ENCODE data around the gene DNAJC3.

Gene DNAJC3

GRCh38 chr13:95833719-95834118 is 156.8 kb downstream of the DNAJC3 start:
- TF ChIP-seq USF1 (IDR thresholded peaks at IDR 0.05) (no peak), FOXM1 (IDR thresholded peaks at IDR 0.05; ENCODE audit: borderline replicate concordance, low read depth) (no peak), CEBPB (IDR thresholded peaks at IDR 0.05) (no peak), ZBTB7A (IDR thresholded peaks at IDR 0.05; ENCODE audit: low read depth) (no peak), TAF1 (IDR thresholded peaks at IDR 0.05; ENCODE audit: low read depth) (no peak), CREB1 (IDR thresholded peaks at IDR 0.05; ENCODE audit: low read depth) (no peak), EP300 (IDR thresholded peaks at IDR 0.05; ENCODE audit: borderline replicate concordance) (no peak), TEAD4 (IDR thresholded peaks at IDR 0.05) (no peak), MAX (IDR thresholded peaks at IDR 0.05) (no peak), NFIC (IDR thresholded peaks at IDR 0.05) (no peak), TCF12 (IDR thresholded peaks at IDR 0.05; ENCODE audit: low read depth) (no peak), RAD21 (IDR thresholded peaks at IDR 0.05; ENCODE audit: low read depth) (no peak), REST (IDR thresholded peaks at IDR 0.05; ENCODE audit: low read depth) (no peak), YY1 (IDR thresholded peaks at IDR 0.05; ENCODE audit: low read depth) (no peak), EGR1 (IDR thresholded peaks at IDR 0.05) (no peak)

- TF ChIP-seq REST (IDR thresholded peaks at IDR 0.05; ENCODE audit: low read depth) (no peak), RAD21 (IDR thresholded peaks at IDR 0.05; ENCODE audit: low read depth) (peak; percentile 89)
These were observed 157.3 kb downstream of the DNAJC3 start for GRCh38 chr13:95834134-95834765.

- TF ChIP-seq EP300 (IDR thresholded peaks at IDR 0.05; ENCODE audit: borderline replicate concordance) = no peak
- TF ChIP-seq EGR1 (IDR thresholded peaks at IDR 0.05) = no peak
- no peak for TF ChIP-seq ZBTB7A (IDR thresholded peaks at IDR 0.05; ENCODE audit: low read depth)
- TF ChIP-seq TAF1 (IDR thresholded peaks at IDR 0.05; ENCODE audit: low read depth) = no peak
- TF ChIP-seq TCF12 (IDR thresholded peaks at IDR 0.05; ENCODE audit: low read depth) = no peak
- TF ChIP-seq FOXM1 (IDR thresholded peaks at IDR 0.05; ENCODE audit: borderline replicate concordance, low read depth) = no peak
- no peak for TF ChIP-seq CREB1 (IDR thresholded peaks at IDR 0.05; ENCODE audit: low read depth)
- no peak for TF ChIP-seq TEAD4 (IDR thresholded peaks at IDR 0.05)
- no peak for TF ChIP-seq REST (IDR thresholded peaks at IDR 0.05; ENCODE audit: low read depth)
- no peak for TF ChIP-seq CEBPB (IDR thresholded peaks at IDR 0.05)
- TF ChIP-seq MAX (IDR thresholded peaks at IDR 0.05) = no peak
- no peak for TF ChIP-seq RAD21 (IDR thresholded peaks at IDR 0.05; ENCODE audit: low read depth)
- TF ChIP-seq YY1 (IDR thresholded peaks at IDR 0.05; ENCODE audit: low read depth) = no peak
These were observed 165.0 kb downstream of the DNAJC3 start for GRCh38 chr13:95841894-95842293.

GRCh38 chr13:95842898-95843297 is 166.0 kb downstream of the DNAJC3 start:
- TF ChIP-seq TEAD4 (IDR thresholded peaks at IDR 0.05) (no peak), TCF12 (IDR thresholded peaks at IDR 0.05; ENCODE audit: low read depth) (no peak), CREB1 (IDR thresholded peaks at IDR 0.05; ENCODE audit: low read depth) (no peak), MAX (IDR thresholded peaks at IDR 0.05) (no peak), YY1 (IDR thresholded peaks at IDR 0.05; ENCODE audit: low read depth) (no peak), REST (IDR thresholded peaks at IDR 0.05; ENCODE audit: low read depth) (no peak), FOXM1 (IDR thresholded peaks at IDR 0.05; ENCODE audit: borderline replicate concordance, low read depth) (no peak), EP300 (IDR thresholded peaks at IDR 0.05; ENCODE audit: borderline replicate concordance) (no peak), CEBPB (IDR thresholded peaks at IDR 0.05) (no peak), RAD21 (IDR thresholded peaks at IDR 0.05; ENCODE audit: low read depth) (no peak), USF1 (IDR thresholded peaks at IDR 0.05) (no peak)
